Upper lobe of left lung (tissue), 4 donors: ENCODE measurements around the gene ACACA.
A peak's percentile ranks its signal among the peaks of the same experiment; 100 is the strongest.
"Not testable (repeated sequence)": the region's sequence is repeated elsewhere in the genome, so short reads cannot be mapped to it uniquely, and the experiment has no call there.

ENCODE experiments used
- CTCF ChIP-seq, 6 experiments: fragments of 450-650 bp in 4 of 6; fragments of 200-600 bp in 2 of 6; sonication (generic) in 2 of 6; IDR thresholded peaks; one replicate each; pipeline ENCODE4 v1.5.1; 2016 to 2019; ENCODE audit warnings: antibody characterized with exemption in 6 of 6
- EP300 ChIP-seq, 4 donors: sonication (generic); formaldehyde crosslinking; IDR thresholded peaks; one replicate each; pipeline ENCODE4 v1.5.1; 2017; ENCODE audit warnings: antibody characterized with exemption in 4 of 4, control low read depth in 2 of 4
- POLR2A ChIP-seq, 4 donors: fragments of 450-650 bp; IDR thresholded peaks; one replicate each; pipeline ENCODE4 v1.5.1; 2016 to 2017; ENCODE audit warnings: antibody characterized with exemption in 4 of 4, mild to moderate bottlenecking in 2 of 4
- POLR2AphosphoS5 ChIP-seq, 2 donors: sonication (generic); formaldehyde crosslinking; IDR thresholded peaks; one replicate each; pipeline ENCODE4 v1.5.1; 2017; ENCODE audit warnings: antibody characterized with exemption in 2 of 2

GRCh38 chr17:37356796-37357569 lies 49.7 kb downstream of the ACACA start:
- not testable (repeated sequence) for TF ChIP-seq POLR2AphosphoS5, CTCF (IDR thresholded peaks at IDR 0.05)
- TF ChIP-seq POLR2A (IDR thresholded peaks at IDR 0.05) = peak in 1 of 4 donors; percentile 14
- TF ChIP-seq EP300 (IDR thresholded peaks at IDR 0.05) = peak in 1 of 4 donors; percentile 38
